Mesenchymal stem cell (in vitro differentiated cells and primary cell): ENCODE data around the gene SLC6A4.

Source experiments
- DNase-seq: peaks from one replicate; pipeline ENCODE4 v3.0.0-alpha.2; 2013
- H2AFZ ChIP-seq: one replicate; pipeline ENCODE4 v1.6.1; 2013; ENCODE audit warnings: low read depth, mild to moderate bottlenecking, control low read depth, inconsistent platforms, low read length, moderate library complexity
- H2AK5ac ChIP-seq: 2 replicates; pipeline ENCODE4 v1.6.1; 2013; ENCODE audit warnings: low read length, moderate library complexity, mild to moderate bottlenecking, inconsistent platforms; ENCODE audit not compliant: severe bottlenecking
- H2BK120ac ChIP-seq: one replicate; pipeline ENCODE4 v1.6.1; 2013; ENCODE audit warnings: low read depth, mild to moderate bottlenecking, inconsistent platforms, low read length, moderate library complexity
- H2BK12ac ChIP-seq, 2 experiments: one replicate each; pipeline ENCODE4 v1.6.1; 2013; ENCODE audit warnings: inconsistent platforms in 2 of 2, low read length in 2 of 2, mild to moderate bottlenecking in 2 of 2, moderate library complexity in 2 of 2, control low read depth in 1 of 2
- H2BK15ac ChIP-seq: one replicate; pipeline ENCODE4 v1.6.1; 2013; ENCODE audit warnings: mild to moderate bottlenecking, low read depth, inconsistent platforms; ENCODE audit not compliant: poor library complexity, severe bottlenecking
- H2BK5ac ChIP-seq: 2 replicates; pipeline ENCODE4 v1.6.1; 2013; ENCODE audit warnings: low read depth, mild to moderate bottlenecking, low read length, control low read depth, inconsistent platforms; ENCODE audit not compliant: poor library complexity, severe bottlenecking
- H3K14ac ChIP-seq, 2 experiments: one replicate each; pipeline ENCODE4 v1.6.1; 2013; ENCODE audit warnings: inconsistent platforms in 2 of 2, low read length in 2 of 2, control low read depth in 1 of 2, mild to moderate bottlenecking in 1 of 2, moderate library complexity in 1 of 2
- H3K18ac ChIP-seq, 2 experiments: one replicate each; pipeline ENCODE4 v1.6.1; 2013; ENCODE audit warnings: inconsistent platforms in 2 of 2, low read length in 2 of 2, control low read depth in 1 of 2, low read depth in 1 of 2, mild to moderate bottlenecking in 1 of 2
- H3K23ac ChIP-seq, 2 experiments: one replicate each; pipeline ENCODE4 v1.6.1; 2013; ENCODE audit warnings: inconsistent platforms in 2 of 2, low read length in 2 of 2, mild to moderate bottlenecking in 2 of 2, moderate library complexity in 2 of 2, control low read depth in 1 of 2
- H3K27ac ChIP-seq: 2 replicates; pipeline ENCODE4 v1.5.1; 2013; ENCODE audit warnings: mild to moderate bottlenecking, moderate library complexity, low read length, control low read depth, inconsistent platforms; ENCODE audit not compliant: poor library complexity, severe bottlenecking
- H3K27me3 ChIP-seq, 2 experiments: 2 replicates each; pipeline versions ENCODE4 v1.6.1 to v1.7.0; 2013; ENCODE audit warnings: low read length in 2 of 2, mild to moderate bottlenecking in 2 of 2, moderate library complexity in 2 of 2, control low read depth in 1 of 2, inconsistent platforms in 1 of 2; ENCODE audit not compliant: control insufficient read depth in 1 of 2, insufficient read depth in 1 of 2
- H3K36me3 ChIP-seq, 2 experiments: 2 replicates each; pipeline versions ENCODE4 v1.6.1 to v1.7.0; 2013; ENCODE audit warnings: low read length in 2 of 2, control low read depth in 1 of 2, inconsistent platforms in 1 of 2, low read depth in 1 of 2, mild to moderate bottlenecking in 1 of 2; ENCODE audit not compliant: insufficient read depth in 2 of 2, control insufficient read depth in 1 of 2
- H3K4ac ChIP-seq, 2 experiments: one replicate each; pipeline ENCODE4 v1.6.1; 2013; ENCODE audit warnings: inconsistent platforms in 2 of 2, low read length in 2 of 2, mild to moderate bottlenecking in 2 of 2, moderate library complexity in 2 of 2, control low read depth in 1 of 2, low read depth in 1 of 2
- H3K4me1 ChIP-seq: 2 replicates; pipeline ENCODE4 v1.6.1; 2013; ENCODE audit warnings: low read depth, low read length, control low read depth; ENCODE audit not compliant: control insufficient read depth, insufficient read depth
- H3K4me2 ChIP-seq: 2 replicates; pipeline ENCODE4 v1.6.1; 2013; ENCODE audit warnings: low read length, mild to moderate bottlenecking, inconsistent platforms; ENCODE audit not compliant: poor library complexity, severe bottlenecking
- H3K4me3 ChIP-seq, 2 experiments: 2 replicates each; pipeline versions ENCODE4 v1.5.1 to v1.7.0; 2013; ENCODE audit warnings: low read length in 2 of 2, mild to moderate bottlenecking in 2 of 2, control low read depth in 1 of 2, low read depth in 1 of 2; ENCODE audit not compliant: insufficient read depth in 1 of 2
- H3K79me1 ChIP-seq: replicated peaks from 2 replicates; pipeline ENCODE4 v1.6.1; 2013; ENCODE audit warnings: mild to moderate bottlenecking, control low read depth, low read length, inconsistent platforms; ENCODE audit not compliant: poor library complexity, severe bottlenecking
- H3K9ac ChIP-seq: 2 replicates; pipeline ENCODE4 v1.7.0; 2013; ENCODE audit warnings: mild to moderate bottlenecking, low read length, moderate library complexity
- H3K9me3 ChIP-seq: 2 replicates; pipeline ENCODE4 v1.7.0; 2013; ENCODE audit warnings: mild to moderate bottlenecking, low read length; ENCODE audit not compliant: control insufficient read depth
- H4K8ac ChIP-seq: one replicate; pipeline ENCODE4 v1.6.1; 2013; ENCODE audit warnings: inconsistent platforms, mild to moderate bottlenecking, low read length, moderate library complexity
- H4K91ac ChIP-seq: one replicate; pipeline ENCODE4 v1.6.1; 2013; ENCODE audit warnings: mild to moderate bottlenecking, low read length, inconsistent platforms
- WGBS: methylation state at CpG from one replicate; pipeline ENCODE4 v1.1.7; 2013; ENCODE audit warnings: mixed read lengths; 5-methylcytosine and 5-hydroxymethylcytosine counted together

SLC6A4 gene

DNA sequence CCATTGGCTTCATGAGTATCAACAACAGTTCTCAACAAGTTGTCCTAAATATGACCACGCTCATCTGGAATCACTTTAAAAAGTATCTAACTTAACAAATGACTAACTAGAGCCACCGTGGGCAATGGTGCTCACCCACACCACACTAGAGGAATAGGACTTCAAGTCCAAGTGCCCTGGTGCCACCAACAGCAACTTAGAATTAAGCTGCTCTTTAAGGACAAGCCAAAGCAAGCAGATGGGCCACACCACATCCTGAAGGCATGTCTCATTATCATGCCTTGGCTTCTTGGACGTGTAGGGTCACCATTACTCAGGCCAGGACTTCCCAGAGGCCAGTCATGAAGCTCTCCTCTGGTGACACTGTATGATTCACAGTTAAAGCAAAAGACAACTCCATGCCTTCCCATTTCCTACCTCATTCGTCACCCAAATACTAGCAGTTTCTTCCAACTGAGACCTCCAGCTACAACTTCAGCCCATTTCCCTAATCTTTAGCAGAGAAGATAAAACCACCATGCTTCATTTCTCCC, 9.4 kb upstream of the SLC6A4 start:
- Histone ChIP-seq H3K14ac (peak overlapping the region in 1 of 2 experiments; percentile 11), H3K9ac (no peak overlapping the region), H4K91ac (no peak overlapping the region), H3K36me3 (peaks cover 12 to 30% of the 10 kb centered on the region in 2 experiments), H3K4ac (no peak overlapping the region), H2BK5ac (no peak overlapping the region), H3K27me3 (no peaks in the 10 kb centered on the region), H3K23ac (no peak overlapping the region), H2AFZ (no peak overlapping the region), H2BK12ac (no peak overlapping the region), H3K4me2 (no peak overlapping the region), H3K4me3 (no peak overlapping the region), H4K8ac (no peak overlapping the region), H3K27ac (no peak overlapping the region), H3K18ac (no peak overlapping the region), H3K9me3 (no peaks in the 10 kb centered on the region), H2BK120ac (no peak overlapping the region), H3K4me1 (no peaks in the 10 kb centered on the region), H3K79me1 (no peaks in the 10 kb centered on the region), H2BK15ac (no peak overlapping the region), H2AK5ac (no peak overlapping the region)
- WGBS, result 54% methylated on average over 4 of the region's 4 CpGs
- DNase-seq, result peak; percentile 36

DNA sequence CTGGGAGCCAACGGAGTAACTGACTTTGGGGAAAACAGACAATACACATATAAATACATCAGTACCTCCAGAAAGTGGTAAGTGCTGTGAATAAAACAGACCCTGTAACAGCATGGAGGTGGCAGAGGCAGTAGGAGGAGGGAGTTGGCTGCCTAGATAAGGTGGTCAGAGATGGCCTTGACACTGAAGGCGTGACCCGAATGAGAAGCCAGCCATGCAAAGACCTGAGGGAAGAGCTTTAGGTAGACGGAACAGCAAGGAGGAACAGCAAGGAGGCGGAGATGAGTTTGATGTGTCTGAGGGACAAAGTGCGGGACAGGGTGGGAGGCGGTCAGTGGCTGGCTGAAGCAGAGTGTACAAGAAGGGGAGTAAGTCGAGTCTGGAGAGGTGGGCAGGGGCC, 8.1 kb upstream of the SLC6A4 start:
- H3K9ac ChIP-seq, result no peak overlapping the region
- H3K4me2 ChIP-seq, result no peak overlapping the region
- no peak overlapping the region for H3K27ac ChIP-seq
- H2BK15ac ChIP-seq, result no peak overlapping the region
- H3K4ac ChIP-seq, result no peak overlapping the region
- H3K27me3 ChIP-seq, result peaks cover 2 to 7% of the 10 kb centered on the region in 2 experiments
- no peak for DNase-seq
- no peak overlapping the region for H4K91ac ChIP-seq
- H4K8ac ChIP-seq, result no peak overlapping the region
- no peak overlapping the region for H2AK5ac ChIP-seq
- no peak overlapping the region for H3K18ac ChIP-seq
- no peak overlapping the region for H3K23ac ChIP-seq
- H2BK12ac ChIP-seq, result no peak overlapping the region
- no peaks in the 10 kb centered on the region for H3K79me1 ChIP-seq
- no peak overlapping the region for H2BK120ac ChIP-seq
- WGBS, result 94% methylated on average over 7 of the region's 8 CpGs
- no peak overlapping the region for H2BK5ac ChIP-seq
- H3K4me1 ChIP-seq, result peaks cover 3% of the 10 kb centered on the region
- no peak overlapping the region for H3K4me3 ChIP-seq
- H3K36me3 ChIP-seq, result peaks cover 2 to 18% of the 10 kb centered on the region in 2 experiments
- no peak overlapping the region for H2AFZ ChIP-seq
- H3K14ac ChIP-seq, result no peak overlapping the region
- H3K9me3 ChIP-seq, result no peaks in the 10 kb centered on the region

DNA sequence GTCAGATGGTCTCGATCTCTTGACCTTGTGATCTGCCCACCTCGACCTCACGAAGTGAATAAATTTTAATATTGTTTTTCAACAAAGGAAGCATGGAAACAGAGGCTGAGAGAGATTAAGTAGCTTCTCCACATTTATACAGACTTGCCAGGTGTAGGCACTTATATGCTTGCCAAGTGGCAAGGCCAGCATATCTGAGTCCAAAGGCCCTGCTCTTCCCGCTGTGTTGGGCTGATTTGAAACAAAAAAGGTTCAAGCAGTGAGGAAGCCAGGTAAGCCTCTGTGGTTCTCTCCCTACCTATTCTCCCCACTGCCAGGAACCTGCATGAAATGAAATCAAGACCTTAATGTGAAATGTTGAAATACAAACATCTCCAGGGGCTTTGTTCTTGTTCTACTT, 7.5 kb upstream of the SLC6A4 start:
- no peak overlapping the region for H2BK15ac ChIP-seq
- no peak for DNase-seq
- H3K9ac ChIP-seq, result no peak overlapping the region
- no peak overlapping the region for H3K4ac ChIP-seq
- peaks cover 2 to 13% of the 10 kb centered on the region in 2 experiments for H3K36me3 ChIP-seq
- no peaks in the 10 kb centered on the region for H3K9me3 ChIP-seq
- H3K23ac ChIP-seq, result no peak overlapping the region
- no peaks in the 10 kb centered on the region for H3K79me1 ChIP-seq
- no peak overlapping the region for H2BK120ac ChIP-seq
- no peak overlapping the region for H2AFZ ChIP-seq
- H3K27me3 ChIP-seq, result peaks cover 8 to 12% of the 10 kb centered on the region in 2 experiments
- WGBS, result 95% methylated on average over 4 of the region's 4 CpGs
- no peak overlapping the region for H4K91ac ChIP-seq
- H3K4me3 ChIP-seq, result no peak overlapping the region
- no peak overlapping the region for H3K14ac ChIP-seq
- no peak overlapping the region for H3K27ac ChIP-seq
- no peak overlapping the region for H2BK5ac ChIP-seq
- no peak overlapping the region for H2AK5ac ChIP-seq
- H3K4me2 ChIP-seq, result no peak overlapping the region
- no peak overlapping the region for H2BK12ac ChIP-seq
- H3K4me1 ChIP-seq, result peaks cover 8% of the 10 kb centered on the region
- no peak overlapping the region for H3K18ac ChIP-seq
- no peak overlapping the region for H4K8ac ChIP-seq

DNA sequence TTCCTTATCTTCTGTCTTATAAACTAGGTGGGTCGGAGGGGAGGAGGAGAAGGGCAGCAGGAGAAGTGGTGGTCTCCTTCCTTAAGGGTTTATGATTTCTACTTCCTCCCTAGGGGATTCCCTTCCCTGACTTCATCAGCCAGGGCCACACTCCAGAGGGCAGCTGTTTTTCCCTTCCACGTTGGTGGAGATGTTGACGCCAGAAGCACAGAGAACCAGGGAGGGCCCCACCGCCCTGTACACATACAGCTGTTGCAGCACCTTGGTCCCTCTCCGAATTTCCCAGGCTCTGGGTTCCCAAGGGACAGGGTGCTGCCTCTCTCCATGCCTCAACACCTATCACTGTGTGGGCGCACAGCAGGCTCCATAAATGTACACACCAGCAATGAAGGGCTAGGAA, 5.6 kb upstream of the SLC6A4 start:
- no peaks in the 10 kb centered on the region for H3K36me3 ChIP-seq
- peaks cover 25 to 29% of the 10 kb centered on the region in 2 experiments for H3K27me3 ChIP-seq
- no peak overlapping the region for H3K23ac ChIP-seq
- H3K4ac ChIP-seq, result no peak overlapping the region
- H2BK120ac ChIP-seq, result no peak overlapping the region
- 81% methylated on average over 5 of the region's 6 CpGs for WGBS
- H3K27ac ChIP-seq, result no peak overlapping the region
- no peak overlapping the region for H2AK5ac ChIP-seq
- no peak overlapping the region for H2BK12ac ChIP-seq
- H3K14ac ChIP-seq, result no peak overlapping the region
- H4K8ac ChIP-seq, result no peak overlapping the region
- H3K18ac ChIP-seq, result no peak overlapping the region
- no peaks in the 10 kb centered on the region for H3K79me1 ChIP-seq
- H3K4me3 ChIP-seq, result no peak overlapping the region
- H2BK5ac ChIP-seq, result no peak overlapping the region
- no peak overlapping the region for H2BK15ac ChIP-seq
- H3K4me2 ChIP-seq, result no peak overlapping the region
- no peak overlapping the region for H2AFZ ChIP-seq
- no peak for DNase-seq
- H3K9ac ChIP-seq, result no peak overlapping the region
- H3K9me3 ChIP-seq, result no peaks in the 10 kb centered on the region
- H4K91ac ChIP-seq, result no peak overlapping the region
- peaks cover 18% of the 10 kb centered on the region for H3K4me1 ChIP-seq
